KMS-11 (cell line): ENCODE data around the gene NHEJ1.

Source experiments
- H2AFZ ChIP-seq: fragments of 200-600 bp; sonication (generic); 2 replicates; pipeline ENCODE4 v1.6.1; 2016; ENCODE audit warnings: antibody characterized with exemption, mixed run types, low read depth
- H3K27ac ChIP-seq: fragments of 200-600 bp; sonication (generic); 2 replicates; pipeline ENCODE4 v1.6.1; 2016; ENCODE audit warnings: mild to moderate bottlenecking, mixed run types
- H3K27me3 ChIP-seq: fragments of 200-600 bp; sonication (generic); 2 replicates; pipeline ENCODE4 v1.6.1; 2017; ENCODE audit warnings: mild to moderate bottlenecking, low read depth, mixed run types, moderate library complexity; ENCODE audit not compliant: insufficient read depth
- H3K36me3 ChIP-seq: fragments of 200-600 bp; sonication (generic); 2 replicates; pipeline ENCODE4 v1.6.1; 2017; ENCODE audit warnings: mild to moderate bottlenecking, mixed run types; ENCODE audit not compliant: insufficient read depth
- H3K4me1 ChIP-seq: fragments of 200-600 bp; sonication (generic); 2 replicates; pipeline ENCODE4 v1.6.1; 2016; ENCODE audit warnings: mild to moderate bottlenecking, low read depth, mixed run types; ENCODE audit not compliant: poor library complexity, severe bottlenecking
- H3K4me2 ChIP-seq: fragments of 200-600 bp; sonication (generic); 2 replicates; pipeline ENCODE4 v1.7.0; 2016; ENCODE audit warnings: mild to moderate bottlenecking, mixed run types
- H3K4me3 ChIP-seq: fragments of 200-600 bp; sonication (generic); IDR thresholded peaks from 2 replicates; pipeline ENCODE4 v1.6.1; 2017; ENCODE audit warnings: low read depth, low read length, mixed read lengths; ENCODE audit not compliant: insufficient read depth
- H3K79me2 ChIP-seq: fragments of 200-600 bp; sonication (generic); 2 replicates; pipeline ENCODE4 v1.6.1; 2016; ENCODE audit warnings: low read depth, mixed run types; ENCODE audit not compliant: insufficient read depth
- H3K9ac ChIP-seq: fragments of 200-600 bp; sonication (generic); 2 replicates; pipeline ENCODE4 v1.6.1; 2016; ENCODE audit warnings: mild to moderate bottlenecking, mixed run types
- H4K20me1 ChIP-seq: fragments of 200-600 bp; sonication (generic); 2 replicates; pipeline ENCODE4 v1.6.1; 2016; ENCODE audit warnings: mild to moderate bottlenecking, mixed run types; ENCODE audit not compliant: insufficient read depth
- CTCF ChIP-seq: fragments of 200-600 bp; sonication (generic); conservative IDR thresholded peaks from 2 replicates; pipeline ENCODE4 v1.6.1; 2017; ENCODE audit warnings: low read depth, mild to moderate bottlenecking, antibody characterized with exemption, low read length, moderate library complexity, mixed read lengths

The NHEJ1 gene

GRCh38 chr2:219058541-219059374, 101.9 kb downstream of the NHEJ1 start:
- no peak overlapping the region for H3K27ac ChIP-seq
- peaks cover 29% of the 10 kb centered on the region; the same call in 1 of the 2 replicates for H3K27me3 ChIP-seq
- no peaks in the 10 kb centered on the region for H3K4me1 ChIP-seq
- no peaks in the 10 kb centered on the region for H3K36me3 ChIP-seq
- no peak overlapping the region; the same call in 1 of the 2 replicates for H3K4me2 ChIP-seq
- H3K79me2 ChIP-seq, result no peaks in the 10 kb centered on the region
- H3K9ac ChIP-seq, result no peak overlapping the region
- no peak for TF ChIP-seq CTCF
- no peaks in the 10 kb centered on the region for H4K20me1 ChIP-seq
- H3K4me3 ChIP-seq, result no peak overlapping the region
- no peak overlapping the region; the same call in 1 of the 2 replicates for H2AFZ ChIP-seq

GRCh38 chr2:219057709-219058540, 102.7 kb downstream of the NHEJ1 start:
- no peaks in the 10 kb centered on the region for H3K4me1 ChIP-seq
- H3K27ac ChIP-seq, result no peak overlapping the region
- H3K9ac ChIP-seq, result no peak overlapping the region
- no peaks in the 10 kb centered on the region for H3K79me2 ChIP-seq
- no peaks in the 10 kb centered on the region for H3K36me3 ChIP-seq
- peak; percentile 71 for TF ChIP-seq CTCF
- no peaks in the 10 kb centered on the region for H4K20me1 ChIP-seq
- no peak overlapping the region; the same call in 1 of the 2 replicates for H2AFZ ChIP-seq
- H3K4me2 ChIP-seq, result no peak overlapping the region; the same call in 1 of the 2 replicates
- H3K27me3 ChIP-seq, result peaks cover 29% of the 10 kb centered on the region; the same call in 1 of the 2 replicates
- H3K4me3 ChIP-seq, result no peak overlapping the region

GRCh38 chr2:219056896-219057708, 103.5 kb downstream of the NHEJ1 start:
- Histone ChIP-seq H3K4me3 (no peak overlapping the region), H3K4me2 (no peak overlapping the region), H3K27me3 (peaks cover 29% of the 10 kb centered on the region; the same call in 1 of the 2 replicates), H3K79me2 (no peaks in the 10 kb centered on the region), H3K36me3 (no peaks in the 10 kb centered on the region), H2AFZ (no peak overlapping the region), H3K9ac (no peak overlapping the region), H4K20me1 (no peaks in the 10 kb centered on the region), H3K27ac (no peak overlapping the region), H3K4me1 (no peaks in the 10 kb centered on the region)
- no peak for TF ChIP-seq CTCF
